ENCODE results near the gene MIER2.
A peak's percentile ranks its signal among the peaks of the same experiment; 100 is the strongest.
"Not testable (repeated sequence)": the region's sequence is repeated elsewhere in the genome, so short reads cannot be mapped to it uniquely, and the experiment has no call there.

The MIER2 gene

GRCh38 chr19:355536-355935 is 10.9 kb upstream of the MIER2 start:
- H3K9me3 ChIP-seq (ENCODE audit: control insufficient read depth in 2 of 2, low read length in 2 of 2); H3K27me3 ChIP-seq (ENCODE audit: control insufficient read depth in 1 of 2, insufficient read depth in 2 of 2, low read length in 2 of 2); H3K9ac ChIP-seq (ENCODE audit: low read length in 2 of 2); H3K4me3 ChIP-seq (ENCODE audit: low read length in 2 of 2); H3K4me1 ChIP-seq (ENCODE audit: control insufficient read depth, insufficient read depth, low read length); H3K36me3 ChIP-seq (ENCODE audit: control insufficient read depth in 2 of 2, insufficient read depth in 2 of 2, low read length in 2 of 2); H3K27ac ChIP-seq (ENCODE audit: low read length): not testable (repeated sequence)

GRCh38 chr19:355134-355533 is 10.5 kb upstream of the MIER2 start:
- no peaks in the 10 kb centered on the region for H3K9me3 ChIP-seq (ENCODE audit: control insufficient read depth in 2 of 2, low read length in 2 of 2)
- H3K4me1 ChIP-seq (ENCODE audit: control insufficient read depth, insufficient read depth, low read length), result no peaks in the 10 kb centered on the region
- H3K9ac ChIP-seq (ENCODE audit: low read length in 2 of 2), result no peak overlapping the region
- no peak overlapping the region for H3K4me3 ChIP-seq (ENCODE audit: low read length in 2 of 2)
- H3K36me3 ChIP-seq (ENCODE audit: control insufficient read depth in 2 of 2, insufficient read depth in 2 of 2, low read length in 2 of 2), result no peaks in the 10 kb centered on the region
- H3K27me3 ChIP-seq (ENCODE audit: control insufficient read depth in 1 of 2, insufficient read depth in 2 of 2, low read length in 2 of 2), result peaks cover 3% of the 10 kb centered on the region in 2 donors
- no peak overlapping the region for H3K27ac ChIP-seq (ENCODE audit: low read length)

- Histone ChIP-seq H3K36me3 (ENCODE audit: control insufficient read depth in 2 of 2, insufficient read depth in 2 of 2, low read length in 2 of 2) (no peaks in the 10 kb centered on the region), H3K4me3 (ENCODE audit: low read length in 2 of 2) (no peak overlapping the region), H3K27me3 (ENCODE audit: control insufficient read depth in 1 of 2, insufficient read depth in 2 of 2, low read length in 2 of 2) (no peaks in the 10 kb centered on the region), H3K4me1 (ENCODE audit: control insufficient read depth, insufficient read depth, low read length) (no peaks in the 10 kb centered on the region), H3K27ac (ENCODE audit: low read length) (no peak overlapping the region), H3K9me3 (ENCODE audit: control insufficient read depth in 2 of 2, low read length in 2 of 2) (no peaks in the 10 kb centered on the region), H3K9ac (ENCODE audit: low read length in 2 of 2) (no peak overlapping the region)
Measured at GRCh38 chr19:351976-352625, 7.5 kb upstream of the MIER2 start.

- no peak overlapping the region for H3K4me3 ChIP-seq (ENCODE audit: low read length in 2 of 2)
- no peaks in the 10 kb centered on the region for H3K9me3 ChIP-seq (ENCODE audit: control insufficient read depth in 2 of 2, low read length in 2 of 2)
- H3K27me3 ChIP-seq (ENCODE audit: control insufficient read depth in 1 of 2, insufficient read depth in 2 of 2, low read length in 2 of 2), result peaks cover 0 to 2% of the 10 kb centered on the region in 2 donors
- H3K4me1 ChIP-seq (ENCODE audit: control insufficient read depth, insufficient read depth, low read length), result peaks cover 11% of the 10 kb centered on the region
- H3K9ac ChIP-seq (ENCODE audit: low read length in 2 of 2), result no peak overlapping the region
- no peak overlapping the region for H3K27ac ChIP-seq (ENCODE audit: low read length)
- no peaks in the 10 kb centered on the region for H3K36me3 ChIP-seq (ENCODE audit: control insufficient read depth in 2 of 2, insufficient read depth in 2 of 2, low read length in 2 of 2)
Measured at GRCh38 chr19:347946-348861, 3.6 kb upstream of the MIER2 start.

- Histone ChIP-seq H3K9ac (ENCODE audit: low read length in 2 of 2) (no peak overlapping the region), H3K4me1 (ENCODE audit: control insufficient read depth, insufficient read depth, low read length) (peaks cover 36% of the 10 kb centered on the region)
Measured at GRCh38 chr19:345320-345879, 804 bp upstream of the MIER2 start.

GRCh38 chr19:343941-344624 is 513 bp downstream of the MIER2 start:
- Histone ChIP-seq H3K4me3 (ENCODE audit: low read length in 2 of 2) (peak overlapping the region; percentile 71 to 78), H3K27ac (ENCODE audit: low read length) (peak overlapping the region; percentile 41), H3K36me3 (ENCODE audit: control insufficient read depth in 2 of 2, insufficient read depth in 2 of 2, low read length in 2 of 2) (peaks cover 0 to 3% of the 10 kb centered on the region in 2 donors), H3K27me3 (ENCODE audit: control insufficient read depth in 1 of 2, insufficient read depth in 2 of 2, low read length in 2 of 2) (peaks cover 0 to 2% of the 10 kb centered on the region in 2 donors), H3K9ac (ENCODE audit: low read length in 2 of 2) (peak overlapping the region; percentile 69 to 72), H3K9me3 (ENCODE audit: control insufficient read depth in 2 of 2, low read length in 2 of 2) (no peaks in the 10 kb centered on the region), H3K4me1 (ENCODE audit: control insufficient read depth, insufficient read depth, low read length) (peaks cover 36% of the 10 kb centered on the region)

More at GRCh38 chr19:345320-345879, 804 bp upstream of the MIER2 start:
- peaks cover 0 to 2% of the 10 kb centered on the region in 2 donors for H3K36me3 ChIP-seq (ENCODE audit: control insufficient read depth in 2 of 2, insufficient read depth in 2 of 2, low read length in 2 of 2)
- H3K27ac ChIP-seq (ENCODE audit: low read length), result no peak overlapping the region
- H3K9me3 ChIP-seq (ENCODE audit: control insufficient read depth in 2 of 2, low read length in 2 of 2), result no peaks in the 10 kb centered on the region
- peak overlapping the region; percentile 58 to 78 for H3K4me3 ChIP-seq (ENCODE audit: low read length in 2 of 2)
- peaks cover 0 to 2% of the 10 kb centered on the region in 2 donors for H3K27me3 ChIP-seq (ENCODE audit: control insufficient read depth in 1 of 2, insufficient read depth in 2 of 2, low read length in 2 of 2)

- H3K36me3 ChIP-seq (ENCODE audit: control insufficient read depth in 2 of 2, insufficient read depth in 2 of 2, low read length in 2 of 2), result peaks cover 0 to 3% of the 10 kb centered on the region in 2 donors
- peak overlapping the region; percentile 71 to 74 for H3K4me3 ChIP-seq (ENCODE audit: low read length in 2 of 2)
- H3K4me1 ChIP-seq (ENCODE audit: control insufficient read depth, insufficient read depth, low read length), result peaks cover 36% of the 10 kb centered on the region
- peaks cover 0 to 2% of the 10 kb centered on the region in 2 donors for H3K27me3 ChIP-seq (ENCODE audit: control insufficient read depth in 1 of 2, insufficient read depth in 2 of 2, low read length in 2 of 2)
- H3K9ac ChIP-seq (ENCODE audit: low read length in 2 of 2), result peak overlapping the region; percentile 69 to 72
- H3K9me3 ChIP-seq (ENCODE audit: control insufficient read depth in 2 of 2, low read length in 2 of 2), result no peaks in the 10 kb centered on the region
- H3K27ac ChIP-seq (ENCODE audit: low read length), result peak overlapping the region; percentile 41
Measured at GRCh38 chr19:343451-343931, 1.1 kb downstream of the MIER2 start.

- peak overlapping the region; percentile 69 to 72 for H3K9ac ChIP-seq (ENCODE audit: low read length in 2 of 2)
- H3K36me3 ChIP-seq (ENCODE audit: control insufficient read depth in 2 of 2, insufficient read depth in 2 of 2, low read length in 2 of 2), result peaks cover 0 to 3% of the 10 kb centered on the region in 2 donors
- H3K4me3 ChIP-seq (ENCODE audit: low read length in 2 of 2), result peak overlapping the region; percentile 71 to 74
- peaks cover 36% of the 10 kb centered on the region for H3K4me1 ChIP-seq (ENCODE audit: control insufficient read depth, insufficient read depth, low read length)
- H3K9me3 ChIP-seq (ENCODE audit: control insufficient read depth in 2 of 2, low read length in 2 of 2), result no peaks in the 10 kb centered on the region
- H3K27ac ChIP-seq (ENCODE audit: low read length), result peak overlapping the region; percentile 41
- peaks cover 0 to 2% of the 10 kb centered on the region in 2 donors for H3K27me3 ChIP-seq (ENCODE audit: control insufficient read depth in 1 of 2, insufficient read depth in 2 of 2, low read length in 2 of 2)
Measured at GRCh38 chr19:342801-343421, 1.7 kb downstream of the MIER2 start.

- Histone ChIP-seq H3K4me3 (ENCODE audit: low read length in 2 of 2) (peak overlapping the region; percentile 40 to 71), H3K4me1 (ENCODE audit: control insufficient read depth, insufficient read depth, low read length) (peaks cover 36% of the 10 kb centered on the region), H3K36me3 (ENCODE audit: control insufficient read depth in 2 of 2, insufficient read depth in 2 of 2, low read length in 2 of 2) (peaks cover 0 to 3% of the 10 kb centered on the region in 2 donors), H3K27ac (ENCODE audit: low read length) (no peak overlapping the region), H3K27me3 (ENCODE audit: control insufficient read depth in 1 of 2, insufficient read depth in 2 of 2, low read length in 2 of 2) (peaks cover 0 to 2% of the 10 kb centered on the region in 2 donors), H3K9ac (ENCODE audit: low read length in 2 of 2) (peak overlapping the region in 1 of 2 donors; percentile 2), H3K9me3 (ENCODE audit: control insufficient read depth in 2 of 2, low read length in 2 of 2) (no peaks in the 10 kb centered on the region)
Measured at GRCh38 chr19:342128-342455, 2.5 kb downstream of the MIER2 start.

Data from stomach smooth muscle (tissue), 2 donors.